ENCODE data around the gene REPS1. TPM values are rescaled to one million over a fixed set of nuclear protein-coding genes. Genes with fewer than 3 reads are reported as not detected.

REPS1 gene
- polyA plus RNA-seq, 1 donor from 2014 or later = 60.7 TPM

Other genes with a start within 250 kb of the REPS1 start
- 23.2 TPM for gene CCDC28A, start 214.5 kb downstream of the REPS1 start, polyA plus RNA-seq (ENCODE audit: insufficient read depth, low read depth, low replicate concordance)
- 0.07 TPM for gene ECT2L, start 192.2 kb downstream of the REPS1 start, polyA plus RNA-seq (ENCODE audit: insufficient read depth, low read depth, low replicate concordance)
- 59.3 TPM for gene ABRACL, start 40.5 kb upstream of the REPS1 start, polyA plus RNA-seq (ENCODE audit: insufficient read depth, low read depth, low replicate concordance)
- 10.7 TPM for gene HECA, start 146.8 kb upstream of the REPS1 start, polyA plus RNA-seq (ENCODE audit: insufficient read depth, low read depth, low replicate concordance)

All from brain (organoid and tissue), 1 donor.